Liver (tissue), 9 donors: ENCODE results near the gene GTF3C5. TPM values are rescaled to one million over a fixed set of nuclear protein-coding genes. Genes with fewer than 3 reads are reported as not detected.

ENCODE experiments used
- DNase-seq: peaks from one replicate; pipeline ENCODE4 v3.0.0-alpha.2; 2017; ENCODE audit warnings: low spot score
- H3K27ac ChIP-seq, 2 donors: one replicate each; pipeline ENCODE4 v1.7.0; 2013; ENCODE audit warnings: inconsistent platforms in 2 of 2, low read length in 2 of 2, control low read depth in 1 of 2, low read depth in 1 of 2, mild to moderate bottlenecking in 1 of 2
- H3K27me3 ChIP-seq, 4 donors: one replicate each; pipeline versions ENCODE4 v1.6.1 to v1.7.0; 2013; ENCODE audit warnings: low read length in 3 of 4, inconsistent platforms in 1 of 4, mild to moderate bottlenecking in 1 of 4, moderate library complexity in 1 of 4; ENCODE audit not compliant: control insufficient read depth in 4 of 4, insufficient read depth in 4 of 4
- H3K36me3 ChIP-seq, 4 donors: one replicate each; pipeline versions ENCODE4 v1.6.1 to v1.7.0; 2013; ENCODE audit warnings: low read length in 3 of 4, mild to moderate bottlenecking in 3 of 4, low read depth in 1 of 4, moderate library complexity in 1 of 4; ENCODE audit not compliant: control insufficient read depth in 4 of 4, insufficient read depth in 3 of 4
- H3K4me1 ChIP-seq, 4 donors: one replicate each; pipeline versions ENCODE4 v1.6.1 to v1.7.0; 2013; ENCODE audit warnings: low read length in 3 of 4, mild to moderate bottlenecking in 3 of 4, moderate library complexity in 1 of 4; ENCODE audit not compliant: control insufficient read depth in 4 of 4, insufficient read depth in 4 of 4
- H3K4me3 ChIP-seq, 3 donors: one replicate each; pipeline versions ENCODE4 v1.6.1 to v1.7.0; 2013; ENCODE audit warnings: low read length in 3 of 3, control low read depth in 1 of 3, low read depth in 1 of 3, mild to moderate bottlenecking in 1 of 3
- H3K9ac ChIP-seq, 2 donors: one replicate each; pipeline ENCODE4 v1.7.0; 2013; ENCODE audit warnings: low read length in 2 of 2, mild to moderate bottlenecking in 2 of 2, moderate library complexity in 2 of 2, control low read depth in 1 of 2, low read depth in 1 of 2
- H3K9me3 ChIP-seq, 4 donors: one replicate each; pipeline versions ENCODE4 v1.6.1 to v1.7.0; 2013; ENCODE audit warnings: low read length in 3 of 4; ENCODE audit not compliant: control insufficient read depth in 4 of 4
- ATF3 ChIP-seq: IDR thresholded peaks from 2 replicates; pipeline ENCODE4 v1.6.1; 2016; ENCODE audit warnings: antibody characterized with exemption
- CTCF ChIP-seq: fragments of 150-350 bp; IDR thresholded peaks from 2 replicates; pipeline ENCODE4 v1.5.1; 2017; ENCODE audit warnings: improper control_type of control experiment, low read depth, low read length; ENCODE audit not compliant: missing input control
- EGR1 ChIP-seq, 2 donors: IDR thresholded peaks; 2 replicates each; pipeline ENCODE4 v1.6.1; 2016 to 2018; ENCODE audit warnings: antibody characterized with exemption in 2 of 2, low read depth in 2 of 2
- FOXA1 ChIP-seq: IDR thresholded peaks from 2 replicates; pipeline ENCODE4 v1.6.1; 2016; ENCODE audit warnings: antibody characterized with exemption
- FOXA2 ChIP-seq: IDR thresholded peaks from 2 replicates; pipeline ENCODE4 v1.6.1; 2016; ENCODE audit warnings: antibody characterized with exemption
- GABPA ChIP-seq, 2 donors: IDR thresholded peaks in 1 of 2; conservative IDR thresholded peaks in 1 of 2; 2 replicates each; pipeline ENCODE4 v1.6.1; 2016; ENCODE audit warnings: antibody characterized with exemption in 2 of 2, mild to moderate bottlenecking in 1 of 2, moderate library complexity in 1 of 2
- HNF4A ChIP-seq, 2 donors: conservative IDR thresholded peaks; 2 replicates each; pipeline ENCODE4 v1.6.1; 2016; ENCODE audit warnings: antibody characterized with exemption in 2 of 2, mild to moderate bottlenecking in 2 of 2
- HNF4G ChIP-seq: IDR thresholded peaks from 2 replicates; pipeline ENCODE4 v1.6.1; 2016; ENCODE audit warnings: antibody characterized with exemption
- JUND ChIP-seq, 2 donors: IDR thresholded peaks; 2 replicates each; pipeline ENCODE4 v1.6.1; 2016; ENCODE audit warnings: antibody characterized with exemption in 2 of 2
- MAX ChIP-seq: IDR thresholded peaks from 2 replicates; pipeline ENCODE4 v1.6.1; 2016; ENCODE audit warnings: antibody characterized with exemption
- NR2F2 ChIP-seq: IDR thresholded peaks from 2 replicates; pipeline ENCODE4 v1.6.1; 2016; ENCODE audit warnings: antibody characterized with exemption
- RAD21 ChIP-seq, 2 donors: IDR thresholded peaks; 2 replicates each; pipeline ENCODE4 v1.6.1; 2016; ENCODE audit warnings: antibody characterized with exemption in 2 of 2, mild to moderate bottlenecking in 2 of 2
- REST ChIP-seq: IDR thresholded peaks from 2 replicates; pipeline ENCODE4 v1.6.1; 2016; ENCODE audit warnings: antibody characterized with exemption, mild to moderate bottlenecking
- RXRA ChIP-seq, 2 donors: IDR thresholded peaks; 2 replicates each; pipeline ENCODE4 v1.6.1; 2017 to 2018; ENCODE audit warnings: antibody characterized with exemption in 2 of 2, mild to moderate bottlenecking in 1 of 2
- SP1 ChIP-seq: IDR thresholded peaks from 2 replicates; pipeline ENCODE4 v1.6.1; 2018; ENCODE audit warnings: antibody characterized with exemption, mild to moderate bottlenecking
- TAF1 ChIP-seq: conservative IDR thresholded peaks from 2 replicates; pipeline ENCODE4 v1.6.1; 2016; ENCODE audit warnings: antibody characterized with exemption, mild to moderate bottlenecking
- YY1 ChIP-seq: IDR thresholded peaks from 2 replicates; pipeline ENCODE4 v1.6.1; 2016; ENCODE audit warnings: antibody characterized with exemption, mild to moderate bottlenecking
- ZBTB33 ChIP-seq: IDR thresholded peaks from 2 replicates; pipeline ENCODE4 v1.6.1; 2016; ENCODE audit warnings: antibody characterized with exemption
- WGBS: extraction: QIAGEN DNeasy Blood & Tissue Kit; methylation state at CpG from one replicate; pipeline ENCODE4 v1.1.7; 2013; 5-methylcytosine and 5-hydroxymethylcytosine counted together
- polyA plus RNA-seq, 2 donors: library from polyadenylated mRNA; stranded (reverse) in 1 of 2; unstranded in 1 of 2; fragments of 200-250 nt in 1 of 2; fragments of >200 nt in 1 of 2; fragmentation: Nextera tagmentation in 1 of 2; extraction: Ambion mirVana in 1 of 2; gene quantifications; one replicate each; pipeline versions ENCODE4 v1.2.1 to v1.2.3, GENCODE V29; 2013 to 2015
- total RNA-seq, 2 donors: library from RNA; depleted of rRNA; stranded (reverse); fragments of >200 nt; gene quantifications; one replicate each; pipeline ENCODE4 v1.2.3, GENCODE V29; 2014
- donor health status: healthy.
- donor health status: healthy.
- donor health status: healthy.
- donor health status: healthy.
- donor health status: healthy.

The GTF3C5 gene
- total and polyA plus RNA-seq, 4 donors = 13.2 to 26.2 (median 18.2) TPM

- no peak overlapping the region for H3K9ac ChIP-seq
- TF ChIP-seq TAF1 (no peak), SP1 (no peak), JUND (IDR thresholded peaks at IDR 0.05) (no peak), NR2F2 (no peak), EGR1 (IDR thresholded peaks at IDR 0.05; ENCODE audit: low read depth in 2 of 2) (no peak), HNF4G (no peak), FOXA2 (no peak), YY1 (no peak), REST (no peak)
- no peaks in the 10 kb centered on the region for H3K9me3 ChIP-seq
- no peak overlapping the region for H3K27ac ChIP-seq
- no peak overlapping the region for H3K4me3 ChIP-seq
- H3K4me1 ChIP-seq = no peaks in the 10 kb centered on the region
- DNase-seq = no peak
- H3K27me3 ChIP-seq = no peaks in the 10 kb centered on the region
- 88% methylated on average over 5 of the region's 5 CpGs for WGBS
- peaks cover 2 to 62% (median 22%) of the 10 kb centered on the region in 4 donors for H3K36me3 ChIP-seq
Measured at GRCh38 chr9:133098871-133099270, 68.1 kb downstream of the GTF3C5 start.

- DNase-seq = no peak
- H3K36me3 ChIP-seq = peaks cover 2 to 70% (median 23%) of the 10 kb centered on the region in 4 donors
- H3K9me3 ChIP-seq = no peaks in the 10 kb centered on the region
- H3K9ac ChIP-seq = no peak overlapping the region
- H3K27me3 ChIP-seq = no peaks in the 10 kb centered on the region
- TF ChIP-seq RAD21 (IDR thresholded peaks at IDR 0.05) = no peak
- no peak for TF ChIP-seq MAX
- no peak for TF ChIP-seq REST
- no peak for TF ChIP-seq EGR1 (IDR thresholded peaks at IDR 0.05; ENCODE audit: low read depth in 2 of 2)
- TF ChIP-seq ATF3 = no peak
- TF ChIP-seq YY1 = no peak
- TF ChIP-seq SP1 = no peak
- TF ChIP-seq CTCF = no peak
- no peak for TF ChIP-seq ZBTB33
- TF ChIP-seq HNF4G = no peak
- no peak for TF ChIP-seq HNF4A (conservative IDR thresholded peaks at IDR 0.05)
- TF ChIP-seq RXRA (IDR thresholded peaks at IDR 0.05) = no peak
- no peak for TF ChIP-seq GABPA (IDR thresholded peaks at IDR 0.05 in 1 of 2, conservative IDR thresholded peaks at IDR 0.05 in 1 of 2)
- TF ChIP-seq NR2F2 = no peak
- TF ChIP-seq FOXA1 = no peak
- TF ChIP-seq JUND (IDR thresholded peaks at IDR 0.05) = no peak
- no peak for TF ChIP-seq FOXA2
- TF ChIP-seq TAF1 = no peak
- 96% methylated on average over 12 of the region's 12 CpGs for WGBS
- H3K4me1 ChIP-seq = no peaks in the 10 kb centered on the region
- no peak overlapping the region for H3K4me3 ChIP-seq
- no peak overlapping the region for H3K27ac ChIP-seq
Measured at GRCh38 chr9:133099726-133100505, 69.1 kb downstream of the GTF3C5 start.
